Gastrocnemius medialis (tissue), 4 donors: ENCODE measurements around the gene TYSND1. TPM values are rescaled to one million over a fixed set of nuclear protein-coding genes. Genes with fewer than 3 reads are reported as not detected.

Experiments
- ATAC-seq, 2 donors: fragments of 150-250 bp; one replicate each; pipeline ENCODE4 v1.9.1; 2016
- DNase-seq, 2 donors: peaks; one replicate each; pipeline ENCODE4 v3.0.0-alpha.2; 2019
- H3K27ac ChIP-seq, 4 donors: fragments of 200-600 bp; sonication (generic); 1 replicate in 1 of 4; 2 replicates in 3 of 4; pipeline ENCODE4 v1.5.1; 2016 to 2018; ENCODE audit warnings: mild to moderate bottlenecking in 2 of 4, moderate library complexity in 1 of 4
- H3K27me3 ChIP-seq, 3 donors: fragments of 200-600 bp; sonication (generic) in 2 of 3; 1 replicate in 1 of 3; 2 replicates in 2 of 3; pipeline versions ENCODE4 v1.5.1 to v1.6.0; 2016 to 2019; ENCODE audit warnings: mild to moderate bottlenecking in 1 of 3, moderate library complexity in 1 of 3
- H3K36me3 ChIP-seq, 2 donors: fragments of 200-600 bp; sonication (generic) in 1 of 2; one replicate each; pipeline ENCODE4 v1.5.1; 2017 to 2018
- H3K4me1 ChIP-seq, 2 donors: fragments of 200-600 bp; sonication (generic) in 1 of 2; one replicate each; pipeline ENCODE4 v1.5.1; 2016 to 2017; ENCODE audit warnings: mild to moderate bottlenecking in 2 of 2
- H3K4me3 ChIP-seq, 4 donors: fragments of 200-600 bp; sonication (generic) in 3 of 4; 1 replicate in 1 of 4; 2 replicates in 3 of 4; pipeline ENCODE4 v1.5.1; 2016 to 2019; ENCODE audit warnings: mild to moderate bottlenecking in 2 of 4
- H3K9me3 ChIP-seq, 3 donors: fragments of 200-600 bp; sonication (generic) in 2 of 3; 1 replicate in 1 of 3; 2 replicates in 2 of 3; pipeline ENCODE4 v1.5.1; 2016 to 2019
- CTCF ChIP-seq, 5 experiments: fragments of 450-650 bp in 3 of 5; fragments of 200-600 bp in 2 of 5; sonication (generic) in 2 of 5; IDR thresholded peaks in 4 of 5; conservative IDR thresholded peaks in 1 of 5; 1 replicate in 4 of 5; 2 replicates in 1 of 5; pipeline ENCODE4 v1.5.1; 2016 to 2019; ENCODE audit warnings: antibody characterized with exemption in 5 of 5, mild to moderate bottlenecking in 3 of 5, moderate library complexity in 3 of 5
- POLR2A ChIP-seq, 2 donors: fragments of 450-650 bp; IDR thresholded peaks; one replicate each; pipeline ENCODE4 v1.6.1; 2017; ENCODE audit warnings: antibody characterized with exemption in 2 of 2, mild to moderate bottlenecking in 2 of 2, moderate library complexity in 2 of 2
- in situ Hi-C, 4 donors: fragments of 200-750 bp; cut with MboI; loops; one replicate each; pipeline versions ENCODE4 v1.15.0 to v1.8.0; 2017; ENCODE audit warnings: low sequenced_read_pairs in 4 of 4
- intact Hi-C: fragments of 100-400 bp; cut with DNase I; formaldehyde crosslinking; loops from one replicate; pipeline ENCODE4 v1.15.1; 2023; ENCODE audit warnings: low total_unique reads
- total RNA-seq, 4 donors: library from RNA; depleted of rRNA; stranded (reverse); fragments of >200 nt; gene quantifications; one replicate each; pipeline versions ENCODE4 v1.1.0 to v1.2.3, GENCODE V29; 2016

The TYSND1 gene
- total RNA-seq, 4 donors from 2014 or later: 2.7 to 10.3 (median 4.7) TPM

GRCh38 chr10:70155255-70155838, 8.8 kb upstream of the TYSND1 start:
- intact Hi-C loops: no loop called here
- peaks cover 0 to 80% of the 10 kb centered on the region in 2 donors for H3K36me3 ChIP-seq
- in situ Hi-C loops: no loop called here

DNA sequence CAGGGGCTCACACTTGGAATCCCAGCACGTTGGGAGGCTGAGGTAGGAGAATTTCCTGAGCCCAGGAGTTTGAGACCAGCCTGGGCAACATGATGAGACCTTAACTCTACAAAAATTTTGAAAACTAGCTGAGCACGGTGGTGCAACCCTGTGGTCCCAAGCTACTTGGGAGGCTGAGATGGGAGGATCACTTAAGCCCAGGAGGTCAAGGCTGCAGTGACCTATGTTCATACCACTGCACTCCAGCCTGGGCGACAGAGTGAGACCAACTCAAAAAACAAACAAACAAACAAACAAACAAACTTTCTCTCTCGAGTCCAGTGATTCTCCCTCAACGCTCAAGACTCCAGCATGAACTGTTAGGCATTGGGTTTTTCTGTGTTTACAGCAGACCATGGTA, 2.0 kb upstream of the TYSND1 start:
- no peak overlapping the region for H3K4me3 ChIP-seq
- in situ Hi-C loops: no loop called here
- peaks cover 16 to 18% of the 10 kb centered on the region in 2 donors for H3K4me1 ChIP-seq
- TF ChIP-seq POLR2A (IDR thresholded peaks at IDR 0.05) (no peak), CTCF (IDR thresholded peaks at IDR 0.05 in 4 of 5, conservative IDR thresholded peaks at IDR 0.05 in 1 of 5) (no peak)
- no peaks in the 10 kb centered on the region for H3K9me3 ChIP-seq
- peaks cover 0 to 36% of the 10 kb centered on the region in 2 donors for H3K36me3 ChIP-seq
- ATAC-seq (no peak), DNase-seq (no peak)
- intact Hi-C loops: loop anchor here (5.0 kb wide), 1 partner anchor 84 kb away; the partner anchor contains the start of gene PPA1
- H3K27me3 ChIP-seq: no peaks in the 10 kb centered on the region
- no peak overlapping the region for H3K27ac ChIP-seq

More at GRCh38 chr10:70155255-70155838, 8.8 kb upstream of the TYSND1 start:
- no peak for DNase-seq
- Histone ChIP-seq H3K4me1 (peaks cover 0 to 5% of the 10 kb centered on the region in 2 donors), H3K27ac (no peak overlapping the region), H3K4me3 (no peak overlapping the region), H3K9me3 (no peaks in the 10 kb centered on the region), H3K27me3 (no peaks in the 10 kb centered on the region)
- TF ChIP-seq CTCF (IDR thresholded peaks at IDR 0.05 in 4 of 5, conservative IDR thresholded peaks at IDR 0.05 in 1 of 5): no peak
- TF ChIP-seq POLR2A (IDR thresholded peaks at IDR 0.05): no peak
- no peak for ATAC-seq

DNA sequence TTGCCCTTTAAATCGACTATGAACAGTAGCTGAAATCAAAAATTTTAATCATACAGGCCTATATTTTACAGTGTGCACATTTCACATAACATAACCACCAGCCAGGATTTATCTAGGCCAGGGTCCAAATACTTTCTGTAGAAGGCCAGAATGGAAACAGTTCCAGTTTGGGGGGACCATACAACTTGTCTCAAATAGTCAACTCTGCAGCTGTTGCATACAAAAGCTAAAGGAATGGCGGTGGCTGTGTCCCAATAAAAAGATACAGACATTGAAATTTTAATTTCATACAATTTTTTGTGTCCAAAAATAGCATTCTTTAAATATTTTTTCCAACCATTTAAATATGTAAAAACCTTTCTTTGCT, 742 bp upstream of the TYSND1 start:
- peak overlapping the region; percentile 82 to 94 (median 87) for H3K27ac ChIP-seq
- intact Hi-C loops: loop anchor here (5.0 kb wide), 1 partner anchor 85 kb away; the partner anchor contains the start of gene PPA1
- no peaks in the 10 kb centered on the region for H3K9me3 ChIP-seq
- ATAC-seq (no peak), DNase-seq (no peak)
- TF ChIP-seq POLR2A (IDR thresholded peaks at IDR 0.05): no peak
- TF ChIP-seq CTCF (IDR thresholded peaks at IDR 0.05 in 4 of 5, conservative IDR thresholded peaks at IDR 0.05 in 1 of 5): no peak
- H3K27me3 ChIP-seq: no peaks in the 10 kb centered on the region
- in situ Hi-C loops: no loop called here
- peak overlapping the region in 2 of 4 donors; percentile 69 to 86 for H3K4me3 ChIP-seq
- peaks cover 0 to 23% of the 10 kb centered on the region in 2 donors for H3K36me3 ChIP-seq
- H3K4me1 ChIP-seq: peaks cover 16 to 18% of the 10 kb centered on the region in 2 donors

DNA sequence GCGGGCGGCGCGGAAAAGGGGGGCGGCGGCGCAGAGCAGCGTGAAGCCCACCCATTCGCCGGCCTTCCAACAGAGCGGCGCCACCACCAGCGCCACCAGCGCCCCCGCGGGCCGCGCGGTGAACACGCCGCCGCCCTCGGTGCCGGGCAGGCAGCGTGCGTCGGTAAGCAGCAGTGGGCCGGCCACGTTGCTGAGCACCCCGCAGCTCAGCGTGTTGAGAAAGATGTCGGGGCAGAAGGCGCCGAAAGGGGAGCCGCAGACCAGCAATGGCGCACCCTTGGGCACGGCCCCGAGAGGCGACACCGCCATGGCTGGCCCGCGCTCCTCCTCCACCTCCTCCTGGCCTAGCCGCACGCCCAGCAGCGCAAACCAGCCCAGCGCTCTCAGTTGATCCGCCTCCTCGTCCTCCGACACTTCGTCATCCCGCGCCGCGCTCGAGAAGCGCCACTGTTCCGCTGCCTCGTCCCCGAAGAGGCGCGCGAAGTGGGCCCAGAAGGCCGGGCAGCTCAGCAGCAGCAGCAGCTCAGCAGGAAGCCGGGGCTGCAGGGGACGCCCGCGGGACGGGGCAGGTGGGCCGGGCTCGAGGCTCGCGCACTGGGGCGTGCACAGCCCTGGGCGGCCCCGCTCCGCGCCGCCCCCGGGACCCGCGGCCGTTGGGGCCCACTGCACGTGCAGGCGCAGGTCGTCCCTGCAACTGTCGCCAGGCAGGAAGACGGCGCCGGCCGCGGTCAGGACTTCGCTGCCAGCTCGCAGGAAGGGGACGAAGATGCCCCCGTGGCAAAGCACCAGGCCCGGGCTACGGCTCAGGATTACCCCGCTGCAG, 623 bp downstream of the TYSND1 start:
- TF ChIP-seq CTCF (IDR thresholded peaks at IDR 0.05 in 4 of 5, conservative IDR thresholded peaks at IDR 0.05 in 1 of 5) (peak; percentile 56 to 67 (median 65)), POLR2A (IDR thresholded peaks at IDR 0.05) (no peak)
- H3K4me3 ChIP-seq: peak overlapping the region; percentile 69 to 86 (median 76)
- H3K9me3 ChIP-seq: no peaks in the 10 kb centered on the region
- H3K36me3 ChIP-seq: peaks cover 0 to 11% of the 10 kb centered on the region in 2 donors
- ATAC-seq: peak; percentile 58 to 61
- peak in 1 of 2 donors; percentile 43 for DNase-seq
- intact Hi-C loops (loop anchor here (1.0 to 5.0 kb wide), 3 partner anchors 24 to 86 kb away; partner anchors contain the start of genes PPA1 and SAR1A), in situ Hi-C loops (no loop called here)
- H3K4me1 ChIP-seq: peaks cover 16 to 18% of the 10 kb centered on the region in 2 donors
- H3K27ac ChIP-seq: peak overlapping the region; percentile 82 to 94 (median 87)
- no peaks in the 10 kb centered on the region for H3K27me3 ChIP-seq
